GM23248 (cell line): ENCODE results near the gene COG7. TPM values are rescaled to one million over a fixed set of nuclear protein-coding genes. Genes with fewer than 3 reads are reported as not detected.

ENCODE experiments used
- DNase-seq: peaks from one replicate; pipeline ENCODE4 v3.0.0-alpha.2; 2015
- H2AFZ ChIP-seq: fragments of 200-600 bp; sonication (generic); 2 replicates; pipeline ENCODE4 v1.6.1; 2016; ENCODE audit warnings: antibody characterized with exemption
- H3F3A ChIP-seq: fragments of 200-600 bp; sonication (generic); 2 replicates; pipeline ENCODE4 v1.6.1; 2016; ENCODE audit warnings: mild to moderate bottlenecking, antibody characterized with exemption, mixed run types; ENCODE audit not compliant: insufficient read depth
- H3K27ac ChIP-seq: fragments of 200-600 bp; sonication (generic); 2 replicates; pipeline ENCODE4 v1.5.1; 2016; ENCODE audit warnings: mild to moderate bottlenecking
- H3K27me3 ChIP-seq: fragments of 200-600 bp; sonication (generic); replicated peaks from 2 replicates; pipeline ENCODE4 v1.6.1; 2016; ENCODE audit warnings: mild to moderate bottlenecking; ENCODE audit not compliant: insufficient read depth
- H3K36me3 ChIP-seq: fragments of 200-600 bp; sonication (generic); 2 replicates; pipeline ENCODE4 v1.6.1; 2016; ENCODE audit warnings: low read depth, mild to moderate bottlenecking
- H3K4me1 ChIP-seq: fragments of 200-600 bp; sonication (generic); 2 replicates; pipeline ENCODE4 v1.6.1; 2016; ENCODE audit warnings: mild to moderate bottlenecking; ENCODE audit not compliant: insufficient read depth
- H3K4me2 ChIP-seq: fragments of 200-600 bp; sonication (generic); one replicate; pipeline ENCODE4 v1.6.1; 2016; ENCODE audit warnings: mild to moderate bottlenecking; ENCODE audit not compliant: unreplicated experiment
- H3K4me3 ChIP-seq: fragments of 200-600 bp; sonication (generic); 2 replicates; pipeline ENCODE4 v1.5.1; 2016; ENCODE audit warnings: mild to moderate bottlenecking
- H3K79me2 ChIP-seq: fragments of 200-600 bp; sonication (generic); 2 replicates; pipeline ENCODE4 v1.6.1; 2016; ENCODE audit warnings: mild to moderate bottlenecking; ENCODE audit not compliant: insufficient read depth
- H3K9ac ChIP-seq: fragments of 200-600 bp; sonication (generic); 2 replicates; pipeline ENCODE4 v1.6.1; 2016; ENCODE audit warnings: mild to moderate bottlenecking
- H3K9me2 ChIP-seq: fragments of 200-600 bp; sonication (generic); 2 replicates; pipeline ENCODE4 v1.6.1; 2016; ENCODE audit warnings: mixed run types, mild to moderate bottlenecking, moderate library complexity; ENCODE audit not compliant: insufficient read depth
- H3K9me3 ChIP-seq: fragments of 200-600 bp; sonication (generic); one replicate; pipeline ENCODE4 v1.6.1; 2017; ENCODE audit warnings: low read depth
- H4K20me1 ChIP-seq: fragments of 200-600 bp; sonication (generic); 2 replicates; pipeline ENCODE4 v1.6.0; 2016; ENCODE audit not compliant: insufficient read depth
- EZH2 ChIP-seq: fragments of 200-600 bp; sonication (generic); IDR thresholded peaks from 2 replicates; pipeline ENCODE4 v1.6.1; 2018; ENCODE audit warnings: antibody characterized with exemption, mild to moderate bottlenecking; ENCODE audit not compliant: insufficient read depth, poor library complexity, severe bottlenecking
- EZH2phosphoT487 ChIP-seq: fragments of 200-600 bp; sonication (generic); IDR thresholded peaks from 2 replicates; pipeline ENCODE4 v1.6.1; 2018; ENCODE audit warnings: antibody characterized with exemption, moderate library complexity, mild to moderate bottlenecking, low read depth; ENCODE audit not compliant: insufficient read depth
- WGBS, 2 experiments: methylation state at CpG; one replicate each; pipeline ENCODE4 v1.1.6; 2015 to 2017; ENCODE audit warnings: low lambda C conversion rate in 2 of 2, low coverage in 1 of 2; ENCODE audit errors: missing lambda C conversion rate in 2 of 2; 5-methylcytosine and 5-hydroxymethylcytosine counted together
- in situ Hi-C: fragments of 300-500 bp; cut with MboI; formaldehyde crosslinking; loops from 2 replicates; pipeline ENCODE4 v1.15.0; 2020
- polyA plus RNA-seq: library from polyadenylated mRNA; unstranded; fragments of >200 nt; fragmentation: Nextera tagmentation; extraction: Ambion mirVana; gene quantifications from 2 replicates; pipeline ENCODE4 v1.2.1, GENCODE V29; 2016
- total RNA-seq: library from RNA; depleted of rRNA; stranded (reverse); fragments of >200 nt; shearing (Covaris generic); gene quantifications from 2 replicates; pipeline ENCODE4 v1.2.3, GENCODE V29; 2014

COG7 gene
- total and polyA plus RNA-seq, 2 experiments from 2014 or later: 14.6 to 15.6 TPM

DNA sequence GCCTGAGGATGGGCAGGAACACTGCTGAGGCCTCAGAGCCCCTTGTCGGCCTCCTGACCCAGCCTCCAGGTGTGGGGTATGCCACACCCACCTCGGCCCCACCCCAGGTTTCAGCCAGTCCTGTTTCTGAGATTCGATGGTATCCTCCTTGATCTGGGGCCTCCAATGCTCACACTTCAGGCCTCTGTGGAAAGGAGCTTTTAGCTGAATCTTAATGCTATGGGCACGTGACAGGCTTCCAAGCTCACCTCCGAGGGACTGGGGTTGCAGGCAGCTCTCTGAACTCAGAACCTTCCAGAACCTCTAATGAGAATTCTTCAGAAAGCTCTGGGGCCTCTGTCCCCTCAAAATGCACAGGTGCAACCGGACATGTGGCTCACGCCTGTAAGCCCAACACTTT, 96.0 kb downstream of the COG7 start:
- TF ChIP-seq EZH2 (no peak), EZH2phosphoT487 (no peak)
- no peaks in the 10 kb centered on the region for H3K9me2 ChIP-seq
- H3F3A ChIP-seq: no peaks in the 10 kb centered on the region
- in situ Hi-C loops: no loop called here
- H3K36me3 ChIP-seq: no peaks in the 10 kb centered on the region
- H3K27ac ChIP-seq: no peak overlapping the region
- no peak overlapping the region for H3K4me2 ChIP-seq
- no peaks in the 10 kb centered on the region for H3K4me1 ChIP-seq
- H3K9ac ChIP-seq: no peak overlapping the region
- no peaks in the 10 kb centered on the region for H3K9me3 ChIP-seq
- H3K79me2 ChIP-seq: no peaks in the 10 kb centered on the region
- no peaks in the 10 kb centered on the region for H4K20me1 ChIP-seq
- no peaks in the 10 kb centered on the region; the same call in 1 of the 2 replicates for H3K27me3 ChIP-seq
- DNase-seq: no peak
- H2AFZ ChIP-seq: no peak overlapping the region
- WGBS, 2 experiments: 49 to 50% methylated on average over 7 of the region's 7 CpGs
- H3K4me3 ChIP-seq: no peak overlapping the region

DNA sequence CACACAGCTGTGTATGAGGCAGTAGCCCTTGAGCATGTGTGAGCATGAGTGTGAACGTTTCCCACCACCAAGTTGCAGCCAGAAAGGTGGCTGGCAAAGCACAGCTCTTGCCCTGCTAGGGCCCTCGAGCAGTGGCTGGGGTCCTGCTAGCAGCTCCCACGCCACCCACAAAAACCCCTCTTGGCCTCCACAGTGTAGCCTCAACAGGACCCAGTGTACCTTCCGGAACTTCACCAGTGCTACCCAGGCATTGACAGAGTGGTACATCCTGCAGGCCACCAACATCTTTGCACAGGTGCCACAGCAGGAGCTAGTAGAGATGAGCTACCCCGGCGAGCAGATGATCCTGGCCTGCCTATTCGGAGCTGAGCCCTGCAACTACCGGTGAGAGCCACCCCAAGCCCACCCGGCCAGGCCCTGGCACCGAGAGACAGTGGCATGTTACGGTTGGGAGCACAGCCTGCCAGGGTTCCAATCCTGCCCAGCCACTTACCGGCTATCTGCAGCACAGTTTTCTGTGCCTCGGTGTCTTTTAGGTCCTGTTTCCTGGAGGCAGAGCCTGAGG, 97.8 kb downstream of the COG7 start:
- Histone ChIP-seq H3K9me3 (no peaks in the 10 kb centered on the region), H3K9me2 (no peaks in the 10 kb centered on the region), H3K4me1 (no peaks in the 10 kb centered on the region), H3K27ac (no peak overlapping the region), H3K36me3 (no peaks in the 10 kb centered on the region), H3K27me3 (no peaks in the 10 kb centered on the region; the same call in 1 of the 2 replicates), H3F3A (no peaks in the 10 kb centered on the region), H3K9ac (no peak overlapping the region), H3K4me2 (no peak overlapping the region), H4K20me1 (no peaks in the 10 kb centered on the region), H2AFZ (no peak overlapping the region), H3K4me3 (no peak overlapping the region), H3K79me2 (no peaks in the 10 kb centered on the region)
- in situ Hi-C loops: no loop called here
- TF ChIP-seq EZH2phosphoT487 (no peak), EZH2 (no peak)
- 53 to 61% methylated on average over 13 of the region's 13 CpGs for WGBS, 2 experiments
- no peak for DNase-seq

DNA sequence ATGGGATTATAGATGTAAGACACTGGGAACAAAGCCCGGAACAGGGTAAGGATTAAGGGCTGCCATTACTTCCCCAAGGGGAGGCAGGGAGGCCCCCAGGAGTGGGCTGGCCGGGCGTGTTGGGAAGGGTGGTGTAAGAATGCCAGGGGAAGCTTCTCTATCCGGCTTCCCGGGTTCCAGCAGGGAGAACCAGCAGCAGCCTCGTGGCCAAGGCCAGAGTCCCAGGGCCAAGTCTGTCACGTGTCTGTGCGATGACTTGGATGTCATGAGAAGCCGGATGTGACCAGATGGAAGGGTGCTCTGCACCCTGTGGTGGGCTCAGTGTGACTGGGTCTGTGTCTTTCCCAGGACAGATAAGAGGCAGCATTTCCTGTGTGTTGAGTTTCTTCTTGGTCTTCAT, 98.7 kb downstream of the COG7 start:
- no peak overlapping the region for H2AFZ ChIP-seq
- H4K20me1 ChIP-seq: no peaks in the 10 kb centered on the region
- H3K9me2 ChIP-seq: no peaks in the 10 kb centered on the region
- no peak overlapping the region for H3K9ac ChIP-seq
- no peaks in the 10 kb centered on the region for H3K4me1 ChIP-seq
- H3K79me2 ChIP-seq: no peaks in the 10 kb centered on the region
- H3K36me3 ChIP-seq: no peaks in the 10 kb centered on the region
- H3K4me2 ChIP-seq: no peak overlapping the region
- no peaks in the 10 kb centered on the region for H3K9me3 ChIP-seq
- no peaks in the 10 kb centered on the region for H3F3A ChIP-seq
- in situ Hi-C loops: no loop called here
- DNase-seq: no peak
- no peaks in the 10 kb centered on the region; the same call in 1 of the 2 replicates for H3K27me3 ChIP-seq
- no peak overlapping the region for H3K4me3 ChIP-seq
- H3K27ac ChIP-seq: no peak overlapping the region
- 56 to 65% methylated on average over 8 to 9 of the region's 9 CpGs for WGBS, 2 experiments
- TF ChIP-seq EZH2: no peak
- TF ChIP-seq EZH2phosphoT487: no peak

DNA sequence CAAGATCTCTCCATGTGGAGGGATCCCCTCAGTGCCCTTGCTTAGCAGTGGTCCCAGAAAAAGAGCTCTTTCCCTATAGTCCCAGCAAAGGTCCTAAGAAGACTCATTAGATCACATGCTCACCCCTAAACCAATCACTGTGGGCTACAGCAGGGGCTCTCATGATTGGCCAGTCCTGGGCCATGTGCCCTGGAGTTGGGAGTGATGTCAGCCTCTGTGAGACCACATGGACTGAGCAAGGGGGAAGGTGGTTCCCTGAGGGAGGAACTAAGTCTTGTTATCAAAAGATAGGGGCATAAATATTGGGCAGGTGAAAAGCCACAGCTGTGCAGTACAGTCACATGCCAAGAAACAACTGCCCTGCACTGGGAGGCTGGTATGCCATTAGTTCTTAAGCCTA, 99.5 kb downstream of the COG7 start:
- no peaks in the 10 kb centered on the region for H3K4me1 ChIP-seq
- H3K36me3 ChIP-seq: no peaks in the 10 kb centered on the region
- no peak overlapping the region for H2AFZ ChIP-seq
- no peaks in the 10 kb centered on the region for H3F3A ChIP-seq
- H3K4me3 ChIP-seq: no peak overlapping the region
- DNase-seq: no peak
- no peaks in the 10 kb centered on the region for H4K20me1 ChIP-seq
- H3K4me2 ChIP-seq: no peak overlapping the region
- H3K27me3 ChIP-seq: no peaks in the 10 kb centered on the region; the same call in 1 of the 2 replicates
- H3K79me2 ChIP-seq: no peaks in the 10 kb centered on the region
- in situ Hi-C loops: no loop called here
- H3K9ac ChIP-seq: no peak overlapping the region
- TF ChIP-seq EZH2: no peak
- no peak for TF ChIP-seq EZH2phosphoT487
- H3K9me3 ChIP-seq: no peaks in the 10 kb centered on the region
- no peak overlapping the region for H3K27ac ChIP-seq
- no peaks in the 10 kb centered on the region for H3K9me2 ChIP-seq

DNA sequence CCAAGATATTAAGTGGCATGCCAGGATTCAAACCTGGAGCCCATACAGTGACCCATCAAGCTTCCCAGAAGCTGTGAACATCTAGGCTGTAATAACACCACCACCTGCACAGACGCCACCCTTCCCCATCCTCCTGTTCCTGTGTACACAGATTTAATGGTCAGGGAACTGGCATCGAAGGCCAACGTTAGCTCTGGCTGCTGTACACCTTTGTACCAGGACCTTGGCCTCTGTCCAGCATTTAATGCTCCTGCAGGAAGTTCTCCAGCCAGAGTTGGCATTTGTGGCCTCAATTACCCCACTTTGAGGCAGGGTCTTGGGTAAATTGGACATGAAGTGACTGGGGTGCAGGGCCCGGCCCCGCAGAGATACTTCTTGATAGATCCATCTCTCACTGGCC, 101.6 kb downstream of the COG7 start:
- H3K4me2 ChIP-seq: no peak overlapping the region
- no peak overlapping the region for H3K4me3 ChIP-seq
- H2AFZ ChIP-seq: no peak overlapping the region
- in situ Hi-C loops: no loop called here
- H3K27me3 ChIP-seq: no peaks in the 10 kb centered on the region; the same call in 1 of the 2 replicates
- H3K9me2 ChIP-seq: no peaks in the 10 kb centered on the region
- no peaks in the 10 kb centered on the region for H3K36me3 ChIP-seq
- H3K9me3 ChIP-seq: no peaks in the 10 kb centered on the region
- no peak overlapping the region for H3K27ac ChIP-seq
- WGBS, 2 experiments: 60 to 65% methylated on average over 5 of the region's 5 CpGs
- H3K79me2 ChIP-seq: no peaks in the 10 kb centered on the region
- H3K4me1 ChIP-seq: no peaks in the 10 kb centered on the region
- H3F3A ChIP-seq: no peaks in the 10 kb centered on the region
- H4K20me1 ChIP-seq: no peaks in the 10 kb centered on the region
- TF ChIP-seq EZH2 (no peak), EZH2phosphoT487 (no peak)
- no peak overlapping the region for H3K9ac ChIP-seq
- DNase-seq: no peak
